D341Med (cell line): ENCODE results near the gene POLR2J.
"Not testable (repeated sequence)": the region's sequence is repeated elsewhere in the genome, so short reads cannot be mapped to it uniquely, and the experiment has no call there.

Source experiments
- DNase-seq: peaks from one replicate; pipeline ENCODE4 v3.0.0; 2012; ENCODE audit warnings: low spot score

The POLR2J gene

GRCh38 chr7:102478314-102479208, at the start of gene POLR2J:
Gene POLR2J, minus strand, starts transcription at chr7:102478922. Its CDS starts 62 bp downstream, at chr7:102478860.
- DNase-seq = not testable (repeated sequence)

GRCh38 chr7:102527822-102528793, 49.4 kb upstream of the POLR2J start:
- DNase-seq = not testable (repeated sequence)

- not testable (repeated sequence) for DNase-seq
Observed at GRCh38 chr7:102527182-102527581, 48.5 kb upstream of the POLR2J start.

- not testable (repeated sequence) for DNase-seq
Observed at GRCh38 chr7:102524803-102525202, 46.1 kb upstream of the POLR2J start.

GRCh38 chr7:102520797-102521196, 42.1 kb upstream of the POLR2J start:
- DNase-seq = not testable (repeated sequence)

- DNase-seq = not testable (repeated sequence)
Observed at GRCh38 chr7:102517550-102518147, 38.9 kb upstream of the POLR2J start, which contains the start of gene RASA4B. Gene RASA4B, minus strand, starts transcription at chr7:102517777. Its CDS starts 67 bp downstream, at chr7:102517710.

- not testable (repeated sequence) for DNase-seq
Observed at GRCh38 chr7:102516951-102517350, 38.2 kb upstream of the POLR2J start.

- not testable (repeated sequence) for DNase-seq
Observed at GRCh38 chr7:102515889-102516288, 37.2 kb upstream of the POLR2J start.

- DNase-seq = not testable (repeated sequence)
Observed at GRCh38 chr7:102514881-102515721, 36.4 kb upstream of the POLR2J start.

- DNase-seq = not testable (repeated sequence)
Observed at GRCh38 chr7:102512642-102513221, 34.0 kb upstream of the POLR2J start.

GRCh38 chr7:102511860-102512522, 33.3 kb upstream of the POLR2J start:
- DNase-seq = not testable (repeated sequence)

- DNase-seq = not testable (repeated sequence)
Observed at GRCh38 chr7:102510575-102510974, 31.9 kb upstream of the POLR2J start.

- DNase-seq = not testable (repeated sequence)
Observed at GRCh38 chr7:102507410-102508088, 28.8 kb upstream of the POLR2J start.

GRCh38 chr7:102505298-102506185, 26.8 kb upstream of the POLR2J start:
- DNase-seq = not testable (repeated sequence)

GRCh38 chr7:102503141-102503540, 24.4 kb upstream of the POLR2J start:
- not testable (repeated sequence) for DNase-seq

GRCh38 chr7:102498321-102498720, 19.6 kb upstream of the POLR2J start:
- not testable (repeated sequence) for DNase-seq

- not testable (repeated sequence) for DNase-seq
Observed at GRCh38 chr7:102497308-102497707, 18.6 kb upstream of the POLR2J start.

GRCh38 chr7:102496861-102497260, 18.1 kb upstream of the POLR2J start:
- not testable (repeated sequence) for DNase-seq
